ENCODE data around the gene USP35. TPM values are rescaled to one million over a fixed set of nuclear protein-coding genes. Genes with fewer than 3 reads are reported as not detected.

Gene USP35
- total RNA-seq, 2 donors from 2014 or later = 8.6 to 11.2 TPM

DNA sequence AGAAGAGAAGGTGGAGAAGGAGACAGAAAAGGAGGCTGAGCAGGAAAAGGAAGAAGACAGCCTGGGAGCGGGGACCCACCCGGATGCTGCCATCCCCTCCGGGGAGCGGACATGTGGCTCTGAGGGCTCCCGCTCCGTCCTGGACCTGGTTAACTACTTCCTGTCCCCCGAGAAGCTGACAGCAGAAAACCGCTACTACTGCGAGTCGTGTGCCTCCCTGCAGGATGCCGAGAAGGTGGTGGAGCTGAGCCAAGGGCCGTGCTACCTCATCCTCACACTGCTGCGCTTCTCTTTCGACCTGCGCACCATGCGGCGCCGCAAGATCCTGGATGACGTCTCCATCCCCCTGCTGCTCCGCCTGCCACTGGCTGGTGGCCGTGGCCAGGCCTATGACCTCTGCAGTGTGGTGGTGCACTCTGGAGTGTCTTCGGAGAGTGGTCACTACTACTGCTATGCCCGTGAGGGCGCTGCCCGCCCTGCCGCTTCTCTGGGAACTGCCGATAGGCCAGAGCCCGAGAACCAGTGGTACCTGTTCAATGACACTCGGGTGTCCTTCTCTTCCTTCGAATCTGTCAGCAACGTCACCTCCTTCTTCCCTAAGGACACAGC is 21.4 kb downstream of the USP35 start:
- Mint-ChIP-seq H3K27me3 (ENCODE audit: insufficient read depth) (no peaks in the 10 kb centered on the region), H3K27ac (peak overlapping the region; percentile 21), H3K4me3 (no peak overlapping the region), H3K9me3 (no peaks in the 10 kb centered on the region), H3K4me1 (peaks cover 18% of the 10 kb centered on the region), H3K36me3 (ENCODE audit: low read depth) (peaks cover 37% of the 10 kb centered on the region)
- H3K27ac ChIP-seq (ENCODE audit: low read depth, low read length) = no peak overlapping the region
- H3K9me3 ChIP-seq (ENCODE audit: control insufficient read depth, low read length) = no peaks in the 10 kb centered on the region
- DNase-seq = no peak
- H3K27me3 ChIP-seq (ENCODE audit: control insufficient read depth, insufficient read depth, low read length, poor library complexity, severe bottlenecking) = no peaks in the 10 kb centered on the region
- no peak overlapping the region for H3K4me3 ChIP-seq (ENCODE audit: low read length)
- H3K36me3 ChIP-seq (ENCODE audit: control insufficient read depth, insufficient read depth, low read length) = peaks cover 37% of the 10 kb centered on the region
- H3K9ac ChIP-seq (ENCODE audit: extremely low read depth, low read length, poor library complexity, severe bottlenecking) = no peak overlapping the region
- H3K4me1 ChIP-seq (ENCODE audit: control insufficient read depth, insufficient read depth, low read length) = peaks cover 20% of the 10 kb centered on the region
- 93 to 99% methylated on average over 28 to 31 of the region's 31 CpGs for WGBS, 2 experiments (ENCODE audit: insufficient coverage in 1 of 2, insufficient read length in 1 of 2)
- TF ChIP-seq, protein P1, sequence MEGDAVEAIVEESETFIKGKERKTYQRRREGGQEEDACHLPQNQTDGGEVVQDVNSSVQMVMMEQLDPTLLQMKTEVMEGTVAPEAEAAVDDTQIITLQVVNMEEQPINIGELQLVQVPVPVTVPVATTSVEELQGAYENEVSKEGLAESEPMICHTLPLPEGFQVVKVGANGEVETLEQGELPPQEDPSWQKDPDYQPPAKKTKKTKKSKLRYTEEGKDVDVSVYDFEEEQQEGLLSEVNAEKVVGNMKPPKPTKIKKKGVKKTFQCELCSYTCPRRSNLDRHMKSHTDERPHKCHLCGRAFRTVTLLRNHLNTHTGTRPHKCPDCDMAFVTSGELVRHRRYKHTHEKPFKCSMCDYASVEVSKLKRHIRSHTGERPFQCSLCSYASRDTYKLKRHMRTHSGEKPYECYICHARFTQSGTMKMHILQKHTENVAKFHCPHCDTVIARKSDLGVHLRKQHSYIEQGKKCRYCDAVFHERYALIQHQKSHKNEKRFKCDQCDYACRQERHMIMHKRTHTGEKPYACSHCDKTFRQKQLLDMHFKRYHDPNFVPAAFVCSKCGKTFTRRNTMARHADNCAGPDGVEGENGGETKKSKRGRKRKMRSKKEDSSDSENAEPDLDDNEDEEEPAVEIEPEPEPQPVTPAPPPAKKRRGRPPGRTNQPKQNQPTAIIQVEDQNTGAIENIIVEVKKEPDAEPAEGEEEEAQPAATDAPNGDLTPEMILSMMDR (conservative IDR thresholded peaks at IDR 0.05) = no peak

DNA sequence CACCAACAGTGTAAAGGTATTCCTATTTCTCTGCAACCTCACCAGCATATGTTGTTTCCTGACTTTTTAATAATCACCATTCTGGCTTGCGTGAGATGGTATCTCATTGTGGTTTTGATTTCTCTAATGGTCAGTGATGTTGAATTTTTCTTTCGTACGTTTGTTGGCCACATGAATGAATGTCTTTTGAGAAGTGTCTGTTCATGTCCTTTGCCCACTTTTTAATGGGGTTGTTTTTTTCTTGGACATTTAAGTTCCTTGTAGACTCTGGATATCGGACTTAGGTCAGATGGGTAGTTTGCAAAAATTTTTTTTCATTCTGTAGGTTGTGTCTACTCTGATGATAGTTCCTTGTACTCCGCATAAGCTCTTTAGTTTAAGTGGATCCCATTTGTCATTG is 22.8 kb downstream of the USP35 start:
- peaks cover 14% of the 10 kb centered on the region for H3K4me1 Mint-ChIP-seq
- H3K4me3 Mint-ChIP-seq = no peak overlapping the region
- no peak for DNase-seq
- 94 to 96% methylated on average over 3 to 5 of the region's 5 CpGs for WGBS, 2 experiments (ENCODE audit: insufficient coverage in 1 of 2, insufficient read length in 1 of 2)
- H3K9me3 ChIP-seq (ENCODE audit: control insufficient read depth, low read length) = no peaks in the 10 kb centered on the region
- H3K27me3 ChIP-seq (ENCODE audit: control insufficient read depth, insufficient read depth, low read length, poor library complexity, severe bottlenecking) = no peaks in the 10 kb centered on the region
- H3K27ac Mint-ChIP-seq = no peak overlapping the region
- no peaks in the 10 kb centered on the region for H3K27me3 Mint-ChIP-seq (ENCODE audit: insufficient read depth)
- H3K9ac ChIP-seq (ENCODE audit: extremely low read depth, low read length, poor library complexity, severe bottlenecking) = no peak overlapping the region
- H3K4me1 ChIP-seq (ENCODE audit: control insufficient read depth, insufficient read depth, low read length) = peaks cover 20% of the 10 kb centered on the region
- TF ChIP-seq, protein P1 (conservative IDR thresholded peaks at IDR 0.05) = no peak
- H3K36me3 Mint-ChIP-seq (ENCODE audit: low read depth) = peaks cover 48% of the 10 kb centered on the region
- H3K36me3 ChIP-seq (ENCODE audit: control insufficient read depth, insufficient read depth, low read length) = peaks cover 43% of the 10 kb centered on the region
- H3K27ac ChIP-seq (ENCODE audit: low read depth, low read length) = no peak overlapping the region
- no peak overlapping the region for H3K4me3 ChIP-seq (ENCODE audit: low read length)
- H3K9me3 Mint-ChIP-seq = no peaks in the 10 kb centered on the region

DNA sequence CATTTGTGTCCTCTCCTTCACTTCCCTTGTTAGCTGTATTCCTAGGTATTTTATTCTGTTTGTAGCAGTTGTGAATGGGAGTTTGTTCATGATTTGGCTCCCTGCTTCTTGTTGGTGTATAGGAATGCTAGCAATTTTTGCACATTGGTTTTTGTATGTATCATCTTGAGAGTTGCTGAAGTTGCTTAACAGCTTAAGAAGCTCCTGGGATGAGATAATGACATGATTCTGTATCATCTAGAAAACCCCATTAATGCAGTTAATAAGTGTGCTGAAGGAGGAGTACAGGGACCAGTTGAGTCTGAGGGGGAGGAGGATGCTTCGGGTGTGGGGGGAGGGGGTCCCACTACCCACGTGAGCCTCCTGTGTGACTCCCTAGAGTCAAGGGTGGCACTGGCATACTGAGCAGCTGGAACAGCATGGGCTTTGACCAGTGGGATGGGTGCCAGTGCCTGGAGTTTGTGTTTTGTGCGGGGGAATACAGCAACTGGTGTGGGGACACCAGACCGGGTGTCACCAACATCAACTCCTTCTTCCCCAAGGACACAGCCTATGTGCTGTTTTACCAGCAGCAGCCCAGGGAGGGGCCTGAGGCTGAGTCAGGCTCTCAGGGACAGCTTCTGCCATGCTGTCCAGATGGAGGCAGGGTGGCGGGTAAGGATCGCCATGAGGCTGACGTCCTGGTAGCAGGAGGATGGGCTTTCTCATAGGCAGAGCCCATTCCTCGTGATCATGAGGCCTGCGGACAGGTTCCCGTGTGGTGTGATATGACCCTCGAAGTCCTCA is 24.1 kb downstream of the USP35 start:
- 95 to 96% methylated on average over 9 to 11 of the region's 11 CpGs for WGBS, 2 experiments (ENCODE audit: insufficient coverage in 1 of 2, insufficient read length in 1 of 2)

More for the DNA sequence above, 24.1 kb downstream of the USP35 start:
- Mint-ChIP-seq H3K4me1 (peaks cover 8% of the 10 kb centered on the region), H3K9me3 (no peaks in the 10 kb centered on the region), H3K27me3 (ENCODE audit: insufficient read depth) (no peaks in the 10 kb centered on the region), H3K27ac (no peak overlapping the region), H3K36me3 (ENCODE audit: low read depth) (peaks cover 58% of the 10 kb centered on the region), H3K4me3 (no peak overlapping the region)
- no peak for DNase-seq
- TF ChIP-seq, protein P1 (conservative IDR thresholded peaks at IDR 0.05) = no peak
- Histone ChIP-seq H3K27ac (ENCODE audit: low read depth, low read length) (no peak overlapping the region), H3K4me3 (ENCODE audit: low read length) (no peak overlapping the region), H3K4me1 (ENCODE audit: control insufficient read depth, insufficient read depth, low read length) (peaks cover 9% of the 10 kb centered on the region), H3K9me3 (ENCODE audit: control insufficient read depth, low read length) (no peaks in the 10 kb centered on the region), H3K27me3 (ENCODE audit: control insufficient read depth, insufficient read depth, low read length, poor library complexity, severe bottlenecking) (no peaks in the 10 kb centered on the region), H3K36me3 (ENCODE audit: control insufficient read depth, insufficient read depth, low read length) (peaks cover 55% of the 10 kb centered on the region), H3K9ac (ENCODE audit: extremely low read depth, low read length, poor library complexity, severe bottlenecking) (no peak overlapping the region)
